HepG2 (cell line): ENCODE measurements around the gene PIGW. TPM values are rescaled to one million over a fixed set of nuclear protein-coding genes. Genes with fewer than 3 reads are reported as not detected.

Experiments used
- ATAC-seq: fragments of 200-7000 bp; cut with Tn5 transposase; 3 replicates; pipeline ENCODE4 v1.9.1; 2020; ENCODE audit warnings: mild to moderate bottlenecking, moderate library complexity
- Bru-seq: library from RNA; stranded (reverse); fragments of 400-500 nt; gene quantifications from one replicate; lab custom pipeline; 2021; lab: Mats Ljungman, UMichigan
- BruChase-seq, 2 experiments: library from RNA; stranded (reverse); fragments of 400-500 nt; gene quantifications; one replicate each; lab custom pipeline; 2021; lab: Mats Ljungman, UMichigan
- BruUV-seq: library from RNA; stranded (reverse); fragments of 400-500 nt; replicated peaks from 2 replicates; lab custom pipeline; 2021; lab: Mats Ljungman, UMichigan
- CTCF ChIA-PET: fragments of 300-600 bp; formaldehyde crosslinking; extraction: SDS; loops from one replicate; lab custom pipeline; 2021; ENCODE audit warnings: low total read pairs, inconsistent platforms, low intra/inter-chr PET ratio; lab: Yijun Ruan, JAX
- POLR2A ChIA-PET: fragments of 350-600 bp; sonication (Branson Sonifier 250); formaldehyde crosslinking; loops from one replicate; lab custom pipeline; 2020; ENCODE audit warnings: antibody characterized with exemption, inconsistent platforms; lab: Yijun Ruan, JAX
- DNase-seq: peaks from one replicate; pipeline ENCODE4 v3.0.0-alpha.2; 2015; ENCODE audit warnings: low spot score
- FAIRE-seq: peaks from 3 replicates; lab custom pipeline; 2011; peaks lifted over from hg19 to GRCh38; lab: Jason Lieb, UNC
- H2AFZ ChIP-seq: one replicate; pipeline ENCODE4 v1.6.1; 2011; ENCODE audit warnings: low read length, inconsistent platforms
- H3K27ac ChIP-seq: fragments of 300-600 bp; 3 replicates; pipeline ENCODE4 v1.8.0; 2011; ENCODE audit warnings: mixed run types, mild to moderate bottlenecking, mixed read lengths, low read length, inconsistent platforms; ENCODE audit not compliant: insufficient read depth; ENCODE audit errors: extremely low read length
- H3K27me3 ChIP-seq, 2 experiments: fragments of 200-600 bp in 1 of 2; 2 replicates in 1 of 2; 3 replicates in 1 of 2; pipeline versions ENCODE4 v1.6.0 to v1.8.0; 2011; ENCODE audit warnings: low read length in 2 of 2, mild to moderate bottlenecking in 2 of 2, moderate library complexity in 2 of 2, inconsistent platforms in 1 of 2; ENCODE audit not compliant: insufficient read depth in 2 of 2, control insufficient read depth in 1 of 2
- H3K36me3 ChIP-seq, 2 experiments: fragments of 200-600 bp in 1 of 2; replicated peaks in 1 of 2; 2 replicates in 1 of 2; 3 replicates in 1 of 2; pipeline versions ENCODE4 v1.5.1 to v1.8.0; 2011; ENCODE audit warnings: low read length in 2 of 2, inconsistent platforms in 1 of 2; ENCODE audit not compliant: insufficient read depth in 2 of 2, control insufficient read depth in 1 of 2
- H3K4me1 ChIP-seq: 2 replicates; pipeline ENCODE4 v1.5.1; 2012; ENCODE audit warnings: low read length, inconsistent platforms; ENCODE audit not compliant: insufficient read depth
- H3K4me2 ChIP-seq: 2 replicates; pipeline ENCODE4 v1.6.0; 2011; ENCODE audit warnings: low read depth, low read length, inconsistent platforms
- H3K4me3 ChIP-seq, 3 experiments: fragments of 200-600 bp in 1 of 3; sonication (generic), shearing (Covaris generic) in 1 of 3; replicated peaks in 1 of 3; 2 replicates each; pipeline ENCODE4 v1.5.1; 2011 to 2016; ENCODE audit warnings: low read length in 3 of 3, inconsistent platforms in 2 of 3, low read depth in 2 of 3, mild to moderate bottlenecking in 2 of 3, control low read depth in 1 of 3, mixed read lengths in 1 of 3; ENCODE audit not compliant: insufficient read depth in 1 of 3
- H3K79me2 ChIP-seq: one replicate; pipeline ENCODE4 v1.6.1; 2011; ENCODE audit warnings: low read length, inconsistent platforms; ENCODE audit not compliant: insufficient read depth
- H3K9ac ChIP-seq: 2 replicates; pipeline ENCODE4 v1.6.0; 2011; ENCODE audit warnings: mild to moderate bottlenecking, low read depth, low read length, inconsistent platforms; ENCODE audit not compliant: insufficient read depth
- H3K9me3 ChIP-seq: 2 replicates; pipeline ENCODE4 v1.5.1; 2012; ENCODE audit warnings: mild to moderate bottlenecking, low read length
- H4K20me1 ChIP-seq: 2 replicates; pipeline ENCODE4 v1.6.0; 2011; ENCODE audit warnings: inconsistent platforms, mild to moderate bottlenecking, low read length, moderate library complexity; ENCODE audit not compliant: insufficient read depth
- HNF1A ChIP-seq, 2 experiments: sonication (generic) in 1 of 2; formaldehyde crosslinking in 1 of 2; IDR thresholded peaks; 2 replicates each; pipeline versions ENCODE4 v1.4.0 to v1.6.1; 2016 to 2020; ENCODE audit warnings: borderline replicate concordance in 1 of 2, low read depth in 1 of 2, mild to moderate bottlenecking in 1 of 2, missing genetic modification reagents in 1 of 2
- MIXL1 ChIP-seq: IDR thresholded peaks from 2 replicates; pipeline ENCODE4 v1.6.1; 2016
- PATZ1 ChIP-seq: sonication (generic); formaldehyde crosslinking; IDR thresholded peaks from 2 replicates; pipeline ENCODE4 v1.4.0; 2020; ENCODE audit warnings: missing genetic modification reagents
- WGBS: methylation state at CpG from one replicate; pipeline ENCODE4 v1.1.6; 2017; ENCODE audit warnings: low lambda C conversion rate; 5-methylcytosine and 5-hydroxymethylcytosine counted together
- in situ Hi-C: cut with HindIII; loops from 2 replicates; pipeline ENCODE4 v1.10.0; 2017; ENCODE audit warnings: low pct_unique_long_range_greater_than_20kb; ENCODE audit not compliant: extremely low pct_ligation_motif_present
- intact Hi-C: fragments of 100-400 bp; cut with micrococcal nuclease; formaldehyde crosslinking; loops from one replicate; pipeline ENCODE4 v1.10.0; 2022; ENCODE audit not compliant: unreplicated experiment
- long read RNA-seq, 2 experiments: library from RNA in 1 of 2; library from polyadenylated mRNA in 1 of 2; stranded (forward) in 1 of 2; unstranded in 1 of 2; transcript quantifications; one replicate each; pipeline ENCODE4 v2.0.0, GENCODE V29; 2019 to 2022
- polyA minus RNA-seq, 3 experiments: library from RNA; depleted of rRNA, polyadenylated mRNA; stranded (reverse); fragments of >200 nt; gene quantifications; 2 replicates each; pipeline ENCODE4 v1.2.3, GENCODE V29; 2011; ENCODE audit warnings: low replicate concordance in 1 of 3
- polyA plus RNA-seq, 8 experiments: library from polyadenylated mRNA; depleted of rRNA in 3 of 8; stranded (reverse) in 7 of 8; unstranded in 1 of 8; fragments of >200 nt; fragmentation: Illumina TruSeq in 4 of 8; extraction: Trizol in 4 of 8; gene quantifications; 2 replicates each; pipeline versions ENCODE4 v1.2.1 to v1.2.3, GENCODE V29; 2011 to 2016; ENCODE audit warnings: low read depth in 4 of 8, missing spikeins in 1 of 8, mixed read lengths in 1 of 8; ENCODE audit not compliant: insufficient read depth in 1 of 8
- total RNA-seq, 5 experiments: library from RNA; depleted of rRNA; stranded (reverse); fragments of >200 nt; fragmentation: Illumina TruSeq; extraction: Trizol; gene quantifications; 2 replicates each; pipeline ENCODE4 v1.2.3, GENCODE V29; 2016; ENCODE audit warnings: low read depth in 1 of 5
- TF ChIP-seq, protein P1 (sequence below): sonication (generic); formaldehyde crosslinking; IDR thresholded peaks from 2 replicates; pipeline ENCODE4 v1.4.0; 2020; ENCODE audit warnings: missing genetic modification reagents, borderline replicate concordance

PIGW gene
- total RNA-seq (2016; rRNA removed; fragmentation: Illumina TruSeq; extraction: Trizol) (24.0 and 26.5 TPM in 2 replicates), polyA plus RNA-seq (2011; rRNA removed) (6.6 and 9.0 TPM in 2 replicates), polyA minus RNA-seq (2011; rRNA and poly(A)+ RNA removed; ENCODE audit: low replicate concordance) (2.8 and 4.8 TPM in 2 replicates), Bru-seq, nascent RNA (percentile 92 among the genes with signal in this experiment), BruChase-seq, experiment 1, labeled RNA remaining after a 6-hour chase (percentile 97 among the genes with signal in this experiment), BruChase-seq, experiment 2, labeled RNA remaining after a 2-hour chase (percentile 96 among the genes with signal in this experiment)
- total RNA-seq (2016; cell fraction: cytosol; rRNA removed; fragmentation: Illumina TruSeq; extraction: Trizol; ENCODE audit: low read depth): 4.4 and 5.1 TPM in 2 replicates
- 21.6 and 25.0 TPM in 2 replicates for total RNA-seq (2016; cell fraction: insoluble cytoplasmic fraction; rRNA removed; fragmentation: Illumina TruSeq; extraction: Trizol)
- total RNA-seq (2016; cell fraction: membrane; rRNA removed; fragmentation: Illumina TruSeq; extraction: Trizol): 19.0 and 23.1 TPM in 2 replicates
- total RNA-seq (2016; cell fraction: nucleus; rRNA removed; fragmentation: Illumina TruSeq; extraction: Trizol): 20.3 and 22.4 TPM in 2 replicates
- polyA plus RNA-seq (2011; cell fraction: cytosol; rRNA removed): 4.7 and 6.7 TPM in 2 replicates
- 3.9 and 4.8 TPM in 2 replicates for polyA plus RNA-seq (2011; cell fraction: nucleus; rRNA removed)
- 11.2 and 12.6 TPM in 2 replicates for polyA plus RNA-seq (2012)
- 5.5 and 6.5 TPM in 2 replicates for polyA plus RNA-seq (2016; cell fraction: cytosol; fragmentation: Illumina TruSeq; extraction: Trizol; ENCODE audit: low read depth)
- 25.9 and 29.3 TPM in 2 replicates for polyA plus RNA-seq (2016; cell fraction: insoluble cytoplasmic fraction; fragmentation: Illumina TruSeq; extraction: Trizol; ENCODE audit: low read depth)
- 20.3 and 21.1 TPM in 2 replicates for polyA plus RNA-seq (2016; cell fraction: membrane; fragmentation: Illumina TruSeq; extraction: Trizol; ENCODE audit: low read depth)
- polyA plus RNA-seq (2016; cell fraction: nucleus; fragmentation: Illumina TruSeq; extraction: Trizol; ENCODE audit: insufficient read depth, low read depth): 29.7 and 32.1 TPM in 2 replicates
- 3.5 and 6.3 TPM in 2 replicates for polyA minus RNA-seq (2011; cell fraction: cytosol; rRNA and poly(A)+ RNA removed)
- 6.3 and 7.2 TPM in 2 replicates for polyA minus RNA-seq (2011; cell fraction: nucleus; rRNA and poly(A)+ RNA removed)
- long read RNA-seq, experiment 1, transcript PIGW-204 (2 exons, 2,312 nt): major isoform, 6 of 14 reads
- long read RNA-seq, experiment 1, transcript PIGW-205 (2 exons, 876 nt): major isoform, 6 of 14 reads
- long read RNA-seq, experiment 1, partial matches to known transcripts: 0 of 14 reads
- long read RNA-seq, experiment 1, other reads (novel, unspliced or antisense): 1 of 14 reads
- long read RNA-seq, experiment 2, partial matches to known transcripts: 0 of 20 reads
- long read RNA-seq, experiment 2, other reads (novel, unspliced or antisense): 15 of 20 reads

- no peaks in the 10 kb centered on the region for H3K9me3 ChIP-seq
- peak within 1 kb of the TSS; percentile 98 for H3K27ac ChIP-seq
- in situ Hi-C loops: no loop called here
- FAIRE-seq: no peak
- peak within 1 kb of the TSS; percentile 68 to 78 (median 76) for H3K4me3 ChIP-seq
- POLR2A ChIA-PET: interaction anchor here (0.7 to 3.0 kb wide), 10 partner anchors 10 to 67 kb away, joined by 3 to 107 read pairs (median 4); partner anchors contain the start of genes DHRS11, GGNBP2, MRM1 and ZNHIT3
- no peaks in the 10 kb centered on the region; a peak in 1 of 5 replicates for H3K27me3 ChIP-seq
- intact Hi-C loops: loop anchor here (1.0 kb wide), 1 partner anchor 27 kb away; no protein-coding TSS in a partner anchor
- no TSS peak for BruUV-seq
- peaks cover 21% of the 10 kb centered on the region for H3K79me2 ChIP-seq
- peak within 1 kb of the TSS; percentile 10 for H2AFZ ChIP-seq
- WGBS: 1% methylated on average over 19 of the region's 83 CpGs
- DNase-seq: peak; percentile 82
- no peaks in the 10 kb centered on the region for H4K20me1 ChIP-seq
- peaks cover 38% of the 10 kb centered on the region for H3K4me1 ChIP-seq
- peak within 1 kb of the TSS; percentile 79 for H3K4me2 ChIP-seq
- CTCF ChIA-PET: no interaction called here
- H3K36me3 ChIP-seq: peaks cover 9 to 27% of the 10 kb centered on the region in 2 experiments; a peak in 4 of 5 replicates
- peak within 1 kb of the TSS; percentile 95 for H3K9ac ChIP-seq
- ATAC-seq: peak; percentile 92
- TF ChIP-seq, protein P1, sequence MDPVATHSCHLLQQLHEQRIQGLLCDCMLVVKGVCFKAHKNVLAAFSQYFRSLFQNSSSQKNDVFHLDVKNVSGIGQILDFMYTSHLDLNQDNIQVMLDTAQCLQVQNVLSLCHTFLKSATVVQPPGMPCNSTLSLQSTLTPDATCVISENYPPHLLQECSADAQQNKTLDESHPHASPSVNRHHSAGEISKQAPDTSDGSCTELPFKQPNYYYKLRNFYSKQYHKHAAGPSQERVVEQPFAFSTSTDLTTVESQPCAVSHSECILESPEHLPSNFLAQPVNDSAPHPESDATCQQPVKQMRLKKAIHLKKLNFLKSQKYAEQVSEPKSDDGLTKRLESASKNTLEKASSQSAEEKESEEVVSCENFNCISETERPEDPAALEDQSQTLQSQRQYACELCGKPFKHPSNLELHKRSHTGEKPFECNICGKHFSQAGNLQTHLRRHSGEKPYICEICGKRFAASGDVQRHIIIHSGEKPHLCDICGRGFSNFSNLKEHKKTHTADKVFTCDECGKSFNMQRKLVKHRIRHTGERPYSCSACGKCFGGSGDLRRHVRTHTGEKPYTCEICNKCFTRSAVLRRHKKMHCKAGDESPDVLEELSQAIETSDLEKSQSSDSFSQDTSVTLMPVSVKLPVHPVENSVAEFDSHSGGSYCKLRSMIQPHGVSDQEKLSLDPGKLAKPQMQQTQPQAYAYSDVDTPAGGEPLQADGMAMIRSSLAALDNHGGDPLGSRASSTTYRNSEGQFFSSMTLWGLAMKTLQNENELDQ (CRISPR knock-in tag): no peak
- TF ChIP-seq MIXL1: no peak
- peak; percentile 40; the same call in 1 of the 2 replicates for TF ChIP-seq PATZ1 (CRISPR knock-in tag)
- no peak for TF ChIP-seq HNF1A (IDR thresholded peaks at IDR 0.05; ENCODE audit: low read depth)
- peak; percentile 26; the same call in 1 of the 2 replicates for TF ChIP-seq HNF1A (CRISPR knock-in tag; IDR thresholded peaks at IDR 0.05; ENCODE audit: borderline replicate concordance)
These were observed at the start of gene PIGW, which contains the start of gene MYO19 for GRCh38 chr17:36534840-36535668. Gene PIGW (plus strand): TSS chr17:36534987. CDS start chr17:36537102, 2,115 bp downstream. Gene MYO19 (minus strand): TSS chr17:36534868. CDS start chr17:36532538, 2,330 bp downstream.
